SH-SY5Y (cell line): ENCODE measurements around the gene VWF.

Experiments used
- GATA2 ChIP-seq: IDR thresholded peaks from 2 replicates; pipeline ENCODE4 v1.6.1; 2011; ENCODE audit warnings: mild to moderate bottlenecking, low read depth, low read length
- GATA3 ChIP-seq: IDR thresholded peaks from 2 replicates; pipeline ENCODE4 v1.6.1; 2011; ENCODE audit warnings: low read depth, mild to moderate bottlenecking, low read length, moderate library complexity

The VWF gene

GRCh38 chr12:6062757-6063735 lies 61.4 kb downstream of the VWF start:
- TF ChIP-seq GATA2 (no peak), GATA3 (no peak)

GRCh38 chr12:6062395-6062756 lies 62.1 kb downstream of the VWF start:
- no peak for TF ChIP-seq GATA2
- TF ChIP-seq GATA3: no peak

- TF ChIP-seq GATA2 (no peak), GATA3 (no peak)
Measured at GRCh38 chr12:6061660-6062059, 62.8 kb downstream of the VWF start.

GRCh38 chr12:6059860-6060565 lies 64.5 kb downstream of the VWF start:
- TF ChIP-seq GATA3: no peak
- no peak for TF ChIP-seq GATA2

- TF ChIP-seq GATA2: no peak; the same call in 1 of the 2 replicates
- TF ChIP-seq GATA3: no peak
Measured at GRCh38 chr12:6059221-6059620, 65.2 kb downstream of the VWF start.

- TF ChIP-seq GATA3: no peak
Measured at GRCh38 chr12:6058481-6059161, 65.8 kb downstream of the VWF start.

GRCh38 chr12:6057700-6058099 lies 66.8 kb downstream of the VWF start:
- TF ChIP-seq GATA3: no peak
- no peak for TF ChIP-seq GATA2

GRCh38 chr12:6056406-6057240 lies 67.8 kb downstream of the VWF start:
- TF ChIP-seq GATA2 (no peak), GATA3 (no peak)

GRCh38 chr12:6053541-6053940 lies 70.9 kb downstream of the VWF start:
- TF ChIP-seq GATA3 (no peak), GATA2 (no peak)

- no peak for TF ChIP-seq GATA2
- TF ChIP-seq GATA3: no peak
Measured at GRCh38 chr12:6052940-6053329, 71.5 kb downstream of the VWF start.

GRCh38 chr12:6052206-6052939 lies 72.1 kb downstream of the VWF start:
- TF ChIP-seq GATA3 (no peak), GATA2 (no peak)

- no peak for TF ChIP-seq GATA3
- TF ChIP-seq GATA2: no peak
Measured at GRCh38 chr12:6049992-6050391, 74.5 kb downstream of the VWF start.

- no peak for TF ChIP-seq GATA2
- no peak for TF ChIP-seq GATA3
Measured at GRCh38 chr12:6049587-6049986, 74.9 kb downstream of the VWF start.
